HL-60/S4 treated with retinoic acid at 250 ng/mL for 4 days and 3 days (cell line): ENCODE results near the gene ECI1.

Source experiments
- in situ Hi-C: fragments of 300-500 bp; cut with MboI; formaldehyde crosslinking; loops from 2 replicates; pipeline ENCODE4 v1.7.0; 2022; ENCODE audit warnings: low sequenced_read_pairs

Gene ECI1

GRCh38 chr16:2197765-2198164 is 53.6 kb downstream of the ECI1 start:
- in situ Hi-C loops, result no loop called here

DNA sequence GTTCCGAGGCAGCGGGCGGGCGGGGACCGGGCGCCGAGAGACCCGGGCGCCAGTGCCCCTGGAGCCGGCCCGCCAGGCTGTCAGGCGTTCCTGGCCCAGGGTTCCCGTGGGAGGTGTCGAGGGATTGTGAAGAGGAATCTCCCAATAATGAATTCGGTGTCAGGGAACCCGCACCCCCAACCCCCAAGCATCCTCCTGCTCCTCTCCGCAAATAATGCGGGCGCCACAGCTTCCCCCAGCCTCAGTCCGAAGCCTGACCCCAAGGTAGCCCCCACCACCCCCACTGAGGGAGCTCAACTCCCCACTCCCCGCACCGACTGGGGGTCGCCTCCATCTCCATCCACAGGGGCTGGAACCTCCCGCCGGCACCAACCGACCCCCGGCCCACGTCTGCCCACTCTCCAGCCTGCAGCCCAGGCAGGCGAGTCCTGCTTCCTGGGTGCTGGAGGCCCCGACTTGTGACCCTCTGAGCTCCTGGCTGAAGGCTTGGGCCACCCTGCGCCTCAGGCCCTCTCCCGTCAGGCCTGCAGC is 54.3 kb downstream of the ECI1 start:
- in situ Hi-C loops, result no loop called here

DNA sequence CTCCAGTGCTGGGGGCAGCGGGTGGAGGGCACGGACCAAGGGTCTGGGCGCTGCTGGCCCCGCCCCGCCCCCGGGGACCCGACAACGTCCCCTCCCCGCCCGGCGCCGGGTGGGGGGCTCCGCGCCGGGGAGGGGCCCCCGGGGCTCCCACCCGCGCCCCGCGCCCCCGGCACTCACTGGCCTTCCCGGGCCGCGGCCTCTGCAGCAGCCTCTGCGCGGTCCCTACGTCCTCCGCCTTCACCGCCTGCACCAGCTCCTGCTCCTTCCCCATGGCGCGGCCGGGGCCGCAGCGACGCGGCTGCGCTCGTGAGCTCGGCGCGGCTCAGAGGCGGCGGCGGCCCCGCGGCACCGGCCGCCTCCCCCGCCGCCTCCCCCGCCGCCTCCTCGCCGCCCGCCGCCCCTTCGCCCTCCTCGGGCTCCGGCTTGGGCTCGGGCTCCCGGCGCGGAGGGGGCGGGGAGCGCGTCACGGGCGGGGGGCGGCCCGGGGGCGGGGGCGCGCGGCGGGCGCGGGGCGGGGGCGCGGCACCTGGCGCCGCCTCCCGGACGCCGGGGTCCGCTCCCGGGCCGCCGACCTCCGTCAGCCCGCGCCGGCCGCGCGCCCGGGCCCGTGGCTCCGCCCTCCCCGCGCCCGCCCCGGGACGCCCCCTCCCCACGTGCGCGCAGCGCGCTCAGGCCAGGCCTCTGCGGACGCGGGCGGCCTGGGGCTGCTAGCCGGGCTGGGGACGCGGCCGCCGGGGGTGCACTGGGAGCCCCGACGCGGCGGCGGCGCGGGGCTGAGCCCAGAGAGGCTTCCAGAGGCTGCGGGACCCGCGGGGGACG is 55.0 kb downstream of the ECI1 start, which contains the start of gene CASKIN1:
Gene CASKIN1, minus strand, starts transcription at position 444 of the 819 bp plus-strand sequence. Its CDS starts 173 bp downstream, at position 271.
- in situ Hi-C loops, result no loop called here

DNA sequence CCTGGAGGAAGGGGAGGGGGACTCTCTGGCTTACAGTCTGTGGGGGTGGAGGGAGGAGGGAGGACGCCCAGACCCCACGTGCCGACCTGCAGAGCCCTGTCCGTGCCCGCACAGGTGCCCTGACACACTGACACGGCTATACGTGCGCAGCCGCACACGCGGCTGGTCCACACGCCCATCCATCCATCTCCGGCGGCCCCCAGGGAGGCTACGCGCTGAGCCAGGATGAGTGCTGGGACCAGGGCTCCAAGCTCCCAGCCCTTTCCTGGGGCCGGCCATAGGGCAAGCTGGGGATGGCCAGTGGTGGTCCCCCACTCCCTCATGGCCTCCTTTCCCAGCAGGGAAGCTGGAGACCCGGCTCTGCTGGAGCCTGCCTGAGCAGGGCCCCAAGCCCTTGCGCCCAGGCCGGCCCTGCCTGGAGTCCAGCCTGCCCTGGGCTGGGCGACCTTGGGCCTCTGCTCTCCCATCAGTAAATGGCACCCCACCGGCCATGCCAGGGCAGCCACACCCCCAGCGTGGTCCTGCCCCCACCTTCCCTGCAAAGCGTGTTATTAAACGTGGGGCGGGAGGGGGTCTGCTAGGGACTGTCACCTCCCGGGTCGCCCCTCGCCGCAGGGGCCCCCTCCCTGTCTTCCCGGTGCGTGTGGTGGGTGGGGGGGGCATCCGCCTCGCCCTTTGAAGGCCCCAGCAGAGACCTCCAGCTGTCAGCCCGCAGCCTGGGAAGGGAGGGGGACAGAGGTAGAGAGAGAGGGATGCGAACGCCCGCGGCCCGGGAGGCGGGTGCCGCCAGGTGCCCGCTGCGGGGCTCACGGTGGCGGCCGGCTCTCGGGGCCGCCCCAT is 55.8 kb downstream of the ECI1 start:
- in situ Hi-C loops, result no loop called here

GRCh38 chr16:2194852-2195321 is 56.5 kb downstream of the ECI1 start:
- in situ Hi-C loops, result no loop called here

- in situ Hi-C loops, result no loop called here
Measured at GRCh38 chr16:2194166-2194834, 57.1 kb downstream of the ECI1 start.

DNA sequence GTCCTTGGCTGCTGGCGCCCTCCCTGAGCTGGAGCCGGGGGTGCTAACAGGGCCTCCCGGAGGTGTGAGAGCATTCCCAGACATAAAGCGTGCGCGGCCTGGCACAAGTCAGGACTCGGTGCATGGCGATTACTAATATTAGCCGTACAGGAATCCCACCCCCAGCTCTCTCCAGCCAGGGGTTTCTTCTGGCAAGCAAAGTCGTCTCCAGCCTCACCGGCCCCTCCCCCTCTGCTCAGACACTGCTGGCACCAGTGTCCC is 60.0 kb downstream of the ECI1 start:
- in situ Hi-C loops, result no loop called here

GRCh38 chr16:2190659-2191445 is 60.5 kb downstream of the ECI1 start:
- in situ Hi-C loops, result no loop called here

DNA sequence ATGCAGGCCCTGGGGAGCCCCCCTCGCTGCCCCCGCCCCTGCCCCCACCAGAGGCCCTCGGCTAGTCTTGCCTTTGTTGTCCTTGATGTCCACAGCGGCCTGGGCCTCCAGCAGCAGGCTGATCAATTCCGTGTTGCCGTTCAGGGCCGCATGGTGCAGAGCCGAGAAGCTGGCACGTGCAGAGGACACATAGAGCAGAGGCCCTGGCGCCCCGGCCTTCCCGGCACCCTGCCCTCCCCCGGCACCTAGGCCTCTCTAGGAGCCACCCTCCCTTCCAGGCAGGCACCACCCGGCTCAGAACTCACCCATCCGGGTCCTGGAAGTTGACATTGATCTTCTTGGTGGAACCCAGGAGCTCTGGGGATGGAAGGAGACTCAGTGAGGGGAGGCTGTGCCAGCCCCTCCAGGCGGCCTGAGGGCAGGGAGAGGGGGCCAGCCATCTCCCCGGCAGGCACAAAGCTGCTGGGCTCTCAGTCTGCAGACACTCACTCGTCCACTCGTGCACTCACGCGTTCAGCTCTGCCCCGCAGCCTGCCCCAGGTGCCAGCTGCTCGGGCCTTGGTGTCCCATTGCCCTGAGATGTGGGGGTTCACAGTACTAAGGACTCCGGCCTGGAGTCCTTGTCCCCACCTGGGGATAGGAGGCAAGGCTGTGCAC is 61.3 kb downstream of the ECI1 start:
- in situ Hi-C loops, result no loop called here
